Measurements from ENCODE around the gene SELENOV.

The SELENOV gene

DNA sequence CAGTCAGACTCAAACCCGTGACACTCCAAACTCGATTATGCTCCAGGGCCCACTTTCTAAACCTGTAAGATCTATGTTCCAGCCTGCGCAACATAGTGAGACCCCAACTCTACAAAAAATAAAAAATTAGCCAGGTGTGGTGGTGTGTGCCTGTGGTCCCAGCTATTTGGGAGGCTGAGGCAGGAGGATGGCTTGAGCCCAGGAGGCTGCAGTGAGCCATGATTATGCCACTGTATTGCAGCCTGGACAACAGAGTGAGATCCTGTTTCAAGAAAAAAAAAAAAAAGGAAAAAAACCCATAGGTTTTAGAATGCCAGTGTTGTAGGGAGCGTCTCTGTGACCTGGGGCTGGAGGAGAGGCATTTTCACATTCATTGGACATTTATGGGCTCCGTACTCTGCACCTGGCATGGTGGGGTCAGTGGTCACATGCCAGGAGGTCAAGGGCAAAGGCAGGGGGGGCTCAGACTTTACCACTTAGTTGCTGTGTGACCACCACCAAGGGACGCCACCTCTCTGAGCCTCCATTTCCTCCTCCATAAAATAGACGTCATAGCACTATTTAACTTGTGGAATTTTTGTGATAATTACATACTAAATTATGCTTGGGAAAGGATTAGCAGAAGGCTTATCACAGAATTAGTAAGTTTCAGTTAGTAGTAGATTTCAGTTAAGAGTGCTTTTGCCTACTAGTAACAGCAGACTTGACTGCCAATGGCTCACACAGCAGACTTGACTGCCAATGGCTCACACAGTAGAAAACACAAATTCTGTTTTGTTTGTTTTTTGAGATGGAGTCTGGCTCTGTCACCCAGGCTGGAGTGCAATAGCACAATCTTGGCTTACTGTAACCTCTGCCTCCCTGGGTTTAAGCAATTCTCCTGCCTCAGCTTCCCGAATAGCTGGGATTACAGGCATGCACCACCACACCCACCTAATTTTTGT is 5.9 kb downstream of the SELENOV start:
- Histone ChIP-seq H3K27ac (ENCODE audit: low read depth, low read length, severe bottlenecking) (no peak overlapping the region), H3K36me3 (ENCODE audit: control insufficient read depth, insufficient read depth, low read length) (peaks cover 6% of the 10 kb centered on the region), H3K9me3 (ENCODE audit: control insufficient read depth, low read length) (no peaks in the 10 kb centered on the region), H3K4me1 (ENCODE audit: control insufficient read depth, insufficient read depth, low read length, poor library complexity, severe bottlenecking) (peaks cover 5% of the 10 kb centered on the region), H3K4me3 (ENCODE audit: extremely low read depth, insufficient read depth, low read length, poor library complexity, severe bottlenecking) (no peak overlapping the region)
- 88 to 98% methylated on average over 3 to 4 of the region's 8 CpGs for WGBS, 2 experiments (ENCODE audit: insufficient coverage in 2 of 2)

DNA sequence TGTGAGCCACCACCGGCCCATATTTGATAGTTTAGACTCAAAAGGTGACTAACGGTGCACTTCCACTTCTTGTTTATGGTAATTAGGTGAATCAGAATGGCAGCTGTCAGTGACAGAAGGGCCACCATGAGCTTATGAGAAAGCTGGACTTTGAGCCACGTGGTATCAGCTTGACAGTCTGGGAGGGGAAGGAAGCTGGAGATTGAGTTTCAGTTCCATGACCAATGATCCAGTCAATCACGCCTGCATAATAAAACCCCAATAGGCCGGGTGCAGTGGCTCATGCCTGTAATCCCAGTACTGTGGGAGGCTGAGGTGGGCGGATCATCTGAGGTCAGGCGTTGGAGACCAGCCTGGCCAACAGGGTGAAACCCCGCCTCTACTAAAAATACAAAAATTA is 9.6 kb downstream of the SELENOV start:
- no peak overlapping the region for H3K4me3 ChIP-seq (ENCODE audit: extremely low read depth, insufficient read depth, low read length, poor library complexity, severe bottlenecking)
- no peak overlapping the region for H3K27ac ChIP-seq (ENCODE audit: low read depth, low read length, severe bottlenecking)
- 95 to 97% methylated on average over 7 of the region's 8 CpGs for WGBS, 2 experiments (ENCODE audit: insufficient coverage in 2 of 2)

DNA sequence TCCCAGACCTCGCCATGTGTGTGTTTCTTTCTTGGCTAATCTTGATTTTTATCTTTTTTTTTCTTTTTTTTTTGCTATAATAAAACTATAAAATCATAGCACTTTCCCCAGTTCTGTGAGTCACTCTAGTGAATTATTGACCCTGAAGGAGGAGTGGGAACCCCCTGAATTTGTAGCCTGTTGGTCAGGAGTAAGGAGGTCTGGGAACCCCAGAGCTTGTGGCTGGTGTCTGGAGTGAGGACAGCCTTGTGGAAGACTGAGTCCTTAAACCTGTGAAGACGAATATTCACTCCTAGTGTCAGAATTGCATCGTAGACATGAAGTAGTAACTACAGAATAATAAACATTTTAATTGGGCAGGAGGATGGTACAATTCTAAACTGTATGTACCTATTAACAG is 10.3 kb downstream of the SELENOV start:
- Histone ChIP-seq H3K9me3 (ENCODE audit: control insufficient read depth, low read length) (no peaks in the 10 kb centered on the region), H3K4me1 (ENCODE audit: control insufficient read depth, insufficient read depth, low read length, poor library complexity, severe bottlenecking) (no peaks in the 10 kb centered on the region), H3K4me3 (ENCODE audit: extremely low read depth, insufficient read depth, low read length, poor library complexity, severe bottlenecking) (no peak overlapping the region), H3K27ac (ENCODE audit: low read depth, low read length, severe bottlenecking) (no peak overlapping the region), H3K36me3 (ENCODE audit: control insufficient read depth, insufficient read depth, low read length) (peaks cover 6% of the 10 kb centered on the region)
- WGBS, 2 experiments (ENCODE audit: insufficient coverage in 2 of 2): 100% methylated on average over 1 of the region's 3 CpGs; no CpG with 5 or more reads in 1 of the 2 experiments

More for the DNA sequence above, 9.6 kb downstream of the SELENOV start:
- peaks cover 6% of the 10 kb centered on the region for H3K36me3 ChIP-seq (ENCODE audit: control insufficient read depth, insufficient read depth, low read length)
- H3K4me1 ChIP-seq (ENCODE audit: control insufficient read depth, insufficient read depth, low read length, poor library complexity, severe bottlenecking): no peaks in the 10 kb centered on the region
- H3K9me3 ChIP-seq (ENCODE audit: control insufficient read depth, low read length): no peaks in the 10 kb centered on the region

DNA sequence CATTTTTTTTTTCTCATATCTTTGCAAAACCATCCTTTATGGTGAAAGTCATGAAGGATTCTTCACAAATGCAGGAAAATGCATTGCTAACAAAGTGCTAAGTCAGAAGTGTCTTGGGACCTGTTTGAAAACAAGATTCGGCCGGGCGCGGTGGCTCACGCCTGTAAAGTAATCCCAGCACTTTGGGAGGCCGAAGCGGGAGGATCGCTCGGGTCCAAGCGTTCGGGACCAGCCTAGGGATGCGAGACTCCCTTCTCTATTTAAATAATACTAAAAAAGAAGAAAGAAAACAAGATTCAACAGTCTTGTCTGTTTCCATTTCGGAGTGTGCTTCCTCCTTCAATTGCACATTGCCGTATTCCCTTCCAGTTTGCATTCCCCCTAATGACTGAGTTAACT is 16.9 kb downstream of the SELENOV start:
- Histone ChIP-seq H3K4me3 (ENCODE audit: extremely low read depth, insufficient read depth, low read length, poor library complexity, severe bottlenecking) (peak overlapping the region; percentile 73), H3K4me1 (ENCODE audit: control insufficient read depth, insufficient read depth, low read length, poor library complexity, severe bottlenecking) (no peaks in the 10 kb centered on the region), H3K9me3 (ENCODE audit: control insufficient read depth, low read length) (no peaks in the 10 kb centered on the region), H3K36me3 (ENCODE audit: control insufficient read depth, insufficient read depth, low read length) (no peaks in the 10 kb centered on the region), H3K27ac (ENCODE audit: low read depth, low read length, severe bottlenecking) (no peak overlapping the region)
- 39 to 42% methylated on average over 7 of the region's 14 CpGs for WGBS, 2 experiments (ENCODE audit: insufficient coverage in 2 of 2)

DNA sequence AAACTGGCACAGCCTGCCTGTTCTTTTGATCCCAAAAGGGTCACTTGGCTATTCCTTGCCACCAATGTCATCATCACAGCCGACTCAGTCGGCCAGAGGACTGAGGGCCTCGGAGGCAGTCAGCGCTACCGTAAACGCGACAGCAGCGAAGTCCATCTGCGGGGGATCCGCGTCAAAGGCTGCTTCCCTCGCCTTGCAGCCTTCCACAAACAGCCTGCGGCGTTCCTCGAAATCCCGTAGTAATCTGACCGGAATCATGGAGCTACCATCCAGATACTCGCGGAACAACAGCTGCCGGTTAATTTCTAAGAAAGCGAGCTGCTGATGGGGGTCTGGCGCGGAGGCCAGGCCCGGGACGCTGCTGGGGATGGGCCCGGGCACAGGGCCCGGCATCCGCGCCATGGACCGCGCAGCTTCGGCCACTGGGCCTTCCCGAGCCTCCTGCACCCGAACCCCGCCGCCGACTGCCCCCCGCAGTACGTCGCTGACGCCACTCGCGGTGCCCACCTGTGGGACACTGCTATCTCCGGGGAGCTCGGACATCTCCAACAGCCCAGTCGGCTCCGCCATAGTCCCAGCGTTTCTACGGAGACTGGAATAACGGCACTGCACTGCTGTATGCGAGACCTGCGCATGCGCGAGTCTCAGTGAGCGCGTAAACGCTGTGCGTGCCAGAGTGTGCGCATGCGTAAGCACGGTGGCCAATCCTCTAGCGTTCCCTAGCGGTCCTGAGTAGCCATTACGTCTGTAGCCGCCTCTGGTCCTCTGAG is 17.5 kb downstream of the SELENOV start, which contains the start of gene EID2B:
Gene EID2B (minus strand): TSS at position 620 of the 770 bp plus-strand sequence. CDS start 50 bp downstream, at position 570.
- Histone ChIP-seq H3K4me3 (ENCODE audit: extremely low read depth, insufficient read depth, low read length, poor library complexity, severe bottlenecking) (peak within 1 kb of the TSS; percentile 73), H3K36me3 (ENCODE audit: control insufficient read depth, insufficient read depth, low read length) (no peaks in the 10 kb centered on the region), H3K4me1 (ENCODE audit: control insufficient read depth, insufficient read depth, low read length, poor library complexity, severe bottlenecking) (no peaks in the 10 kb centered on the region), H3K27ac (ENCODE audit: low read depth, low read length, severe bottlenecking) (peak within 1 kb of the TSS; percentile 54), H3K9me3 (ENCODE audit: control insufficient read depth, low read length) (no peaks in the 10 kb centered on the region)
- 0% methylated on average over 65 of the region's 65 CpGs for WGBS, 2 experiments (ENCODE audit: insufficient coverage in 2 of 2)

DNA sequence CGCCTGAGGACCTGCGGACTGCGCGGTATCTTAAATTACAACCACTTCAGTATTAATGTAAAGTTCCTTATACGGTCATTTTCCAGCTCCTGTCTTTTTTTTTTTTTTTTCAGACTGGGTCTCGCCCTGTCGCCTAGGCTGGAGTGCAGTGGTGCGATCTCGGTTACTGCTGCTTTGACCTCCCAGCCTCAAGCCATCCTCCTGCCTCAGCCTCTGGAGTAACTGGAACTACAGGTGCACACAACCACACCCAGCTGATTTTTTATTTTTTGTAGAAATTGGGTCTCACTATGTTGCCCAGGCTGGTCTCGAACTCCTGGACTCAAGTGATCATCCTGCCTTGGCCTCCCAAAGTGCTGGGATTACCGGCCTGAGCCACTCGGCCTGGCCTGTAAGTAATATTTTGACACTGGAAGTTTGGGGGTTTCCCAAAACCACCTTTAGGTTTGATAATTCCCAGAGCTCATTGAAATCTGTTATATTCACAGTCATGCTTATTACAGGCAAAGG is 18.1 kb downstream of the SELENOV start:
- no peaks in the 10 kb centered on the region for H3K36me3 ChIP-seq (ENCODE audit: control insufficient read depth, insufficient read depth, low read length)
- H3K4me1 ChIP-seq (ENCODE audit: control insufficient read depth, insufficient read depth, low read length, poor library complexity, severe bottlenecking): no peaks in the 10 kb centered on the region
- H3K9me3 ChIP-seq (ENCODE audit: control insufficient read depth, low read length): no peaks in the 10 kb centered on the region
- 21 to 27% methylated on average over 10 of the region's 12 CpGs for WGBS, 2 experiments (ENCODE audit: insufficient coverage in 2 of 2)
- no peak overlapping the region for H3K27ac ChIP-seq (ENCODE audit: low read depth, low read length, severe bottlenecking)
- peak overlapping the region; percentile 73 for H3K4me3 ChIP-seq (ENCODE audit: extremely low read depth, insufficient read depth, low read length, poor library complexity, severe bottlenecking)

DNA sequence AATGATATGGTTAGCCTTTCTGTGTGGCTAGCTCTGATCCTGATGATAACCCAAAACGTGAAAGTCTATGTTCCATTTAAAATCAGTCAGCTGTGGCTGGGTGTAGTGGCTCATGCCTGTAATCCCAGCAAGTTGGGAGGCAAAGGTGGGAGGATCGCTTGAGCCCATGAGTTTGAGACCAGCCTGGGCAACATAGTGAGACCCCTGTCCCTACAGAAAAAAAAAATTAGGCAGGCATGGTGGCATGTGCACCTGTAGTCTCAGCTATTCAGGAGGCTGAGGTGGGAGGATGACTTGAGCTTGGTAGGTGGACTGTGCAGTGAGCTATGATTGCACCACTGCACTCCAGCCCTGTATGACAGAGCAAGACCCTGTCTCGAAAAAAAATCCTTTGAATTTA is 18.9 kb downstream of the SELENOV start:
- H3K4me1 ChIP-seq (ENCODE audit: control insufficient read depth, insufficient read depth, low read length, poor library complexity, severe bottlenecking): peaks cover 5% of the 10 kb centered on the region
- WGBS, 2 experiments (ENCODE audit: insufficient coverage in 2 of 2): 63 to 77% methylated on average over 3 of the region's 3 CpGs
- H3K27ac ChIP-seq (ENCODE audit: low read depth, low read length, severe bottlenecking): no peak overlapping the region
- no peaks in the 10 kb centered on the region for H3K36me3 ChIP-seq (ENCODE audit: control insufficient read depth, insufficient read depth, low read length)
- no peak overlapping the region for H3K4me3 ChIP-seq (ENCODE audit: extremely low read depth, insufficient read depth, low read length, poor library complexity, severe bottlenecking)
- no peaks in the 10 kb centered on the region for H3K9me3 ChIP-seq (ENCODE audit: control insufficient read depth, low read length)

DNA sequence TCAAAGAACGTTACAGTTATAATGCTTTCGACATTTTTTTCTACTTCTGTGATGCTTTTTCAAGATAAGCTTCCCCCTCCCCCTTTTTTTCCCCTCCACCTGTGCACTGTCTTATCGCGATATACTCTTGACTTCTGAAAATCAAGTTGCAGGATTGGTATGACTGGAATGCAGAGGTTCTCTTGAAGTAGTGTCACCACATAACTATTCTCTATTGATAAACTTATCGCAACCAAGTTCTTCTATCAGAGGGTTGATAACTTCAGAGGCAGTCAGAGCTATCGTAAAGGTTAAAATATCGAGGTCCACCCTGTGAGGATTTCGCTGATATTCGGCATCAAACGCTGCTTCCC is 24.2 kb downstream of the SELENOV start:
- Histone ChIP-seq H3K9me3 (ENCODE audit: control insufficient read depth, low read length) (no peaks in the 10 kb centered on the region), H3K4me1 (ENCODE audit: control insufficient read depth, insufficient read depth, low read length, poor library complexity, severe bottlenecking) (peaks cover 7% of the 10 kb centered on the region), H3K36me3 (ENCODE audit: control insufficient read depth, insufficient read depth, low read length) (no peaks in the 10 kb centered on the region), H3K4me3 (ENCODE audit: extremely low read depth, insufficient read depth, low read length, poor library complexity, severe bottlenecking) (peak overlapping the region; percentile 62), H3K27ac (ENCODE audit: low read depth, low read length, severe bottlenecking) (peak overlapping the region; percentile 97)
- WGBS, 2 experiments (ENCODE audit: insufficient coverage in 2 of 2): 5 to 6% methylated on average over 8 of the region's 10 CpGs

DNA sequence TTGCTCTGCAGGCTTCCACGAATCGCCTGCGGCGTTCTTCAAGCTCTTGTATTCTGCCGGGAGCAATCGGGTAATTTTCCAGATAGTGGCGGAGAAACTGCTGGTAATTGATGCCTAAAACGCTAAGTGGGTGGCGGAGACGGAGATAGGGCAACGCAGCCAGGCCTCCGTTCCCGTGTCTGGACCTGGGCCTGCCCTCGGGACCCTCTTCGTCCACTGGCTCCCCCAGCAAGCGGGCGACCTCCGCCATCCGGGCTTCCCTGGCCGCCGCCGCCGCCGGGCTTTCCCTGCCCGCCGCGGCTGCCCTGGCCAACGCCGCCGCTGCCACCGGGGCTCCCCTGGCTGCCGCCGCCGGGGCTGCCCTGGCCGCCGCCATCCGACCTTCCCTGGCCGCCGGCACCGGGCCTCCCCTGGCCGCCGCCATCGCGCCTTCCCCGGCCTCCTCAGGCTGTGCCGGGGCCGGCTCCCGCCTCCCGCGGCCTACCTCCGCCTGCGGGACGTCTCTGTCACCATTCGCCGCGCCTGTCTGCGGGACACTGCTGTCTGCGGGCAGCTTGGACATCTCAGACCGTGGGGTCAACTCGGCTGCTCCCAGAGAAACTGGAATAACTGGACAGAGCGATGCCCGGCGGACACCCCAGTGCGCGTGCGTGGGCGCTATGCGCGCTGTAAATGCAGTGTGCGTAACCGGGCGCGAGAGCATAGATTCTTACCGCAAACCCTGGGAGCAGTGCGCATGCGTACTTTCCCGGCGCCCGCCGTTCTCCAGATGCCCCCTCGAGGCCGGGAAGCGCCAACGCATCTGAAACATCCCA is 24.8 kb downstream of the SELENOV start, which contains the start of gene EID2:
Gene EID2 (minus strand): TSS at position 644 of the 815 bp plus-strand sequence. CDS start 82 bp downstream, at position 562.
- Histone ChIP-seq H3K27ac (ENCODE audit: low read depth, low read length, severe bottlenecking) (peak within 1 kb of the TSS; percentile 97), H3K36me3 (ENCODE audit: control insufficient read depth, insufficient read depth, low read length) (no peaks in the 10 kb centered on the region), H3K4me1 (ENCODE audit: control insufficient read depth, insufficient read depth, low read length, poor library complexity, severe bottlenecking) (peaks cover 7% of the 10 kb centered on the region), H3K9me3 (ENCODE audit: control insufficient read depth, low read length) (no peaks in the 10 kb centered on the region), H3K4me3 (ENCODE audit: extremely low read depth, insufficient read depth, low read length, poor library complexity, severe bottlenecking) (peak within 1 kb of the TSS; percentile 62)
- WGBS, 2 experiments (ENCODE audit: insufficient coverage in 2 of 2): 0 to 1% methylated on average over 79 to 80 of the region's 84 CpGs

DNA sequence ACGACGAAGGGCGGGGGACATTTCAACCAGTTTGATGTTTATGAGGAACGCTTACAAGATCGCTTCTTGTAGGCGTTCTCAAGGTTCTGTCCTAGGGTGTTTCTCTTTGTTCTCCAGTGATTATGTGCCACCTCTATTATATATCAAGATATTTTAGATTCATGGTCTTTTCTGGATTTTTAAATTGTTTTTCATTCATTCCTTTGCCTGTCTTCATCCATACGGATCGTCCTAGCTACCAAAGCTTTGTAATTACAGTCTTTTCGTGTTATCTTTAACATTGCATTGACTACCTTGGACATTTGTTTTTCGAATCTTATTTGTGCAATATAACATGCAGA is 25.4 kb downstream of the SELENOV start:
- WGBS, 2 experiments (ENCODE audit: insufficient coverage in 2 of 2): 0 to 43% methylated on average over 2 to 5 of the region's 10 CpGs
- Histone ChIP-seq H3K9me3 (ENCODE audit: control insufficient read depth, low read length) (no peaks in the 10 kb centered on the region), H3K4me1 (ENCODE audit: control insufficient read depth, insufficient read depth, low read length, poor library complexity, severe bottlenecking) (peaks cover 7% of the 10 kb centered on the region), H3K4me3 (ENCODE audit: extremely low read depth, insufficient read depth, low read length, poor library complexity, severe bottlenecking) (no peak overlapping the region), H3K27ac (ENCODE audit: low read depth, low read length, severe bottlenecking) (no peak overlapping the region), H3K36me3 (ENCODE audit: control insufficient read depth, insufficient read depth, low read length) (no peaks in the 10 kb centered on the region)

Measured in mesodermal cell (in vitro differentiated cells).